ES-I3 (cell line): Measurements from ENCODE around the gene NHLH2.

Source experiments
- H3K36me3 ChIP-seq: 2 replicates; pipeline ENCODE4 v1.6.1; 2013; ENCODE audit warnings: mild to moderate bottlenecking, low read length, control low read depth, moderate library complexity; ENCODE audit not compliant: insufficient read depth
- H3K4me1 ChIP-seq: 2 replicates; pipeline ENCODE4 v1.6.1; 2013; ENCODE audit warnings: mild to moderate bottlenecking, control low read depth, low read length; ENCODE audit not compliant: insufficient read depth
- H3K9ac ChIP-seq: 2 replicates; pipeline ENCODE4 v1.6.1; 2013; ENCODE audit warnings: low read depth, mild to moderate bottlenecking, low read length, moderate library complexity
- H3K9me3 ChIP-seq: 2 replicates; pipeline ENCODE4 v1.6.1; 2013; ENCODE audit warnings: mild to moderate bottlenecking, low read length, moderate library complexity; ENCODE audit not compliant: control insufficient read depth, insufficient read depth

The NHLH2 gene

GRCh38 chr1:115862403-115862802, 21.5 kb upstream of the NHLH2 start:
- Histone ChIP-seq H3K36me3 (no peaks in the 10 kb centered on the region), H3K4me1 (no peaks in the 10 kb centered on the region), H3K9me3 (no peaks in the 10 kb centered on the region), H3K9ac (no peak overlapping the region)

- no peak overlapping the region for H3K9ac ChIP-seq
Observed at GRCh38 chr1:115854005-115854404, 13.1 kb upstream of the NHLH2 start.

GRCh38 chr1:115850937-115851336, 10.0 kb upstream of the NHLH2 start:
- Histone ChIP-seq H3K4me1 (no peaks in the 10 kb centered on the region), H3K9me3 (no peaks in the 10 kb centered on the region), H3K9ac (no peak overlapping the region), H3K36me3 (no peaks in the 10 kb centered on the region)

More at GRCh38 chr1:115854005-115854404, 13.1 kb upstream of the NHLH2 start:
- no peaks in the 10 kb centered on the region for H3K9me3 ChIP-seq
- no peaks in the 10 kb centered on the region for H3K4me1 ChIP-seq
- H3K36me3 ChIP-seq = no peaks in the 10 kb centered on the region

- Histone ChIP-seq H3K9ac (no peak overlapping the region), H3K9me3 (no peaks in the 10 kb centered on the region)
Observed at GRCh38 chr1:115847787-115848186, 6.9 kb upstream of the NHLH2 start.

GRCh38 chr1:115842948-115843347, 2.0 kb upstream of the NHLH2 start:
- H3K36me3 ChIP-seq = no peaks in the 10 kb centered on the region
- H3K9ac ChIP-seq = no peak overlapping the region
- H3K4me1 ChIP-seq = peaks cover 10% of the 10 kb centered on the region; the same call in 1 of the 2 replicates
- H3K9me3 ChIP-seq = no peaks in the 10 kb centered on the region

More at GRCh38 chr1:115847787-115848186, 6.9 kb upstream of the NHLH2 start:
- H3K4me1 ChIP-seq = no peaks in the 10 kb centered on the region
- no peaks in the 10 kb centered on the region for H3K36me3 ChIP-seq

- Histone ChIP-seq H3K9ac (peak overlapping the region; percentile 74), H3K9me3 (no peaks in the 10 kb centered on the region)
Observed at GRCh38 chr1:115839679-115840237, 1.2 kb downstream of the NHLH2 start.

GRCh38 chr1:115839029-115839678, 1.8 kb downstream of the NHLH2 start:
- Histone ChIP-seq H3K9ac (peak overlapping the region; percentile 74), H3K4me1 (peaks cover 10% of the 10 kb centered on the region; the same call in 1 of the 2 replicates), H3K9me3 (no peaks in the 10 kb centered on the region), H3K36me3 (no peaks in the 10 kb centered on the region)

More at GRCh38 chr1:115839679-115840237, 1.2 kb downstream of the NHLH2 start:
- peaks cover 10% of the 10 kb centered on the region; the same call in 1 of the 2 replicates for H3K4me1 ChIP-seq
- no peaks in the 10 kb centered on the region for H3K36me3 ChIP-seq

- no peaks in the 10 kb centered on the region for H3K36me3 ChIP-seq
- peaks cover 10% of the 10 kb centered on the region; the same call in 1 of the 2 replicates for H3K4me1 ChIP-seq
- no peaks in the 10 kb centered on the region for H3K9me3 ChIP-seq
- peak overlapping the region; percentile 74 for H3K9ac ChIP-seq
Observed at GRCh38 chr1:115838431-115839028, 2.4 kb downstream of the NHLH2 start.

- Histone ChIP-seq H3K9me3 (no peaks in the 10 kb centered on the region), H3K9ac (peak overlapping the region; percentile 74), H3K4me1 (peaks cover 10% of the 10 kb centered on the region; the same call in 1 of the 2 replicates), H3K36me3 (no peaks in the 10 kb centered on the region)
Observed at GRCh38 chr1:115837740-115838421, 3.0 kb downstream of the NHLH2 start.

GRCh38 chr1:115837341-115837739, 3.6 kb downstream of the NHLH2 start:
- H3K4me1 ChIP-seq = peaks cover 10% of the 10 kb centered on the region; the same call in 1 of the 2 replicates
- no peaks in the 10 kb centered on the region for H3K9me3 ChIP-seq
- peak overlapping the region; percentile 74 for H3K9ac ChIP-seq
- H3K36me3 ChIP-seq = no peaks in the 10 kb centered on the region

- Histone ChIP-seq H3K36me3 (no peaks in the 10 kb centered on the region), H3K4me1 (peaks cover 4% of the 10 kb centered on the region; the same call in 1 of the 2 replicates), H3K9ac (no peak overlapping the region), H3K9me3 (no peaks in the 10 kb centered on the region)
Observed at GRCh38 chr1:115833856-115834255, 7.1 kb downstream of the NHLH2 start.

- peaks cover 4% of the 10 kb centered on the region; the same call in 1 of the 2 replicates for H3K4me1 ChIP-seq
- H3K36me3 ChIP-seq = no peaks in the 10 kb centered on the region
- no peak overlapping the region for H3K9ac ChIP-seq
- H3K9me3 ChIP-seq = no peaks in the 10 kb centered on the region
Observed at GRCh38 chr1:115832651-115833050, 8.3 kb downstream of the NHLH2 start.

GRCh38 chr1:115830963-115831362, 10.0 kb downstream of the NHLH2 start:
- H3K9me3 ChIP-seq = no peaks in the 10 kb centered on the region
- no peak overlapping the region for H3K9ac ChIP-seq
- peaks cover 12% of the 10 kb centered on the region for H3K4me1 ChIP-seq
- no peaks in the 10 kb centered on the region for H3K36me3 ChIP-seq

GRCh38 chr1:115829947-115830346, 11.0 kb downstream of the NHLH2 start:
- H3K4me1 ChIP-seq = peaks cover 12% of the 10 kb centered on the region
- no peak overlapping the region for H3K9ac ChIP-seq
- no peaks in the 10 kb centered on the region for H3K36me3 ChIP-seq
- no peaks in the 10 kb centered on the region for H3K9me3 ChIP-seq
